GM23338 (cell line): ENCODE results near the gene EXOC3L4. TPM values are rescaled to one million over a fixed set of nuclear protein-coding genes. Genes with fewer than 3 reads are reported as not detected.

Source experiments
- CREB1 ChIP-seq: fragments of 250-450 bp; sonication (Bioruptor Pico); IDR thresholded peaks from 2 replicates; pipeline ENCODE4 v1.5.0; 2020; ENCODE audit warnings: low read depth, mild to moderate bottlenecking, moderate library complexity
- JUNB ChIP-seq: IDR thresholded peaks from one replicate; pipeline ENCODE4 v1.6.1; 2016; ENCODE audit warnings: antibody characterized with exemption; ENCODE audit not compliant: unreplicated experiment
- POLR2AphosphoS5 ChIP-seq: IDR thresholded peaks from 2 replicates; pipeline ENCODE4 v1.6.1; 2016; ENCODE audit warnings: antibody characterized with exemption, low read depth
- STAT1 ChIP-seq: IDR thresholded peaks from one replicate; pipeline ENCODE4 v1.6.1; 2016; ENCODE audit warnings: antibody characterized with exemption; ENCODE audit not compliant: unreplicated experiment
- ZNF331 ChIP-seq: fragments of 250-450 bp; sonication (Bioruptor Pico); IDR thresholded peaks from 2 replicates; pipeline ENCODE4 v1.5.0; 2020; ENCODE audit warnings: low read depth, mild to moderate bottlenecking, moderate library complexity
- polyA plus RNA-seq: library from polyadenylated mRNA; unstranded; fragments of >200 nt; fragmentation: Nextera tagmentation; extraction: Ambion mirVana; gene quantifications from 2 replicates; pipeline ENCODE4 v1.2.1, GENCODE V29; 2016
- total RNA-seq: library from RNA; depleted of rRNA; stranded (reverse); fragments of >200 nt; shearing (Covaris generic); gene quantifications from 2 replicates; pipeline ENCODE4 v1.2.3, GENCODE V29; 2014
- TF ChIP-seq, protein P1 (sequence below): fragments of 250-450 bp; sonication (Bioruptor Pico); IDR thresholded peaks from 2 replicates; pipeline ENCODE4 v1.5.0; 2020; ENCODE audit warnings: mild to moderate bottlenecking, moderate library complexity
- TF ChIP-seq, protein P2 (sequence below), 2 experiments: fragments of 200-600 bp in 1 of 2; sonication (generic) in 1 of 2; conservative IDR thresholded peaks; 2 replicates each; pipeline versions ENCODE4 v1.5.1 to v1.6.1; 2016 to 2017; ENCODE audit warnings: antibody characterized with exemption in 2 of 2, low read depth in 2 of 2, mild to moderate bottlenecking in 2 of 2, moderate library complexity in 1 of 2

EXOC3L4 gene
- total and polyA plus RNA-seq, 2 experiments from 2014 or later: not detected

DNA sequence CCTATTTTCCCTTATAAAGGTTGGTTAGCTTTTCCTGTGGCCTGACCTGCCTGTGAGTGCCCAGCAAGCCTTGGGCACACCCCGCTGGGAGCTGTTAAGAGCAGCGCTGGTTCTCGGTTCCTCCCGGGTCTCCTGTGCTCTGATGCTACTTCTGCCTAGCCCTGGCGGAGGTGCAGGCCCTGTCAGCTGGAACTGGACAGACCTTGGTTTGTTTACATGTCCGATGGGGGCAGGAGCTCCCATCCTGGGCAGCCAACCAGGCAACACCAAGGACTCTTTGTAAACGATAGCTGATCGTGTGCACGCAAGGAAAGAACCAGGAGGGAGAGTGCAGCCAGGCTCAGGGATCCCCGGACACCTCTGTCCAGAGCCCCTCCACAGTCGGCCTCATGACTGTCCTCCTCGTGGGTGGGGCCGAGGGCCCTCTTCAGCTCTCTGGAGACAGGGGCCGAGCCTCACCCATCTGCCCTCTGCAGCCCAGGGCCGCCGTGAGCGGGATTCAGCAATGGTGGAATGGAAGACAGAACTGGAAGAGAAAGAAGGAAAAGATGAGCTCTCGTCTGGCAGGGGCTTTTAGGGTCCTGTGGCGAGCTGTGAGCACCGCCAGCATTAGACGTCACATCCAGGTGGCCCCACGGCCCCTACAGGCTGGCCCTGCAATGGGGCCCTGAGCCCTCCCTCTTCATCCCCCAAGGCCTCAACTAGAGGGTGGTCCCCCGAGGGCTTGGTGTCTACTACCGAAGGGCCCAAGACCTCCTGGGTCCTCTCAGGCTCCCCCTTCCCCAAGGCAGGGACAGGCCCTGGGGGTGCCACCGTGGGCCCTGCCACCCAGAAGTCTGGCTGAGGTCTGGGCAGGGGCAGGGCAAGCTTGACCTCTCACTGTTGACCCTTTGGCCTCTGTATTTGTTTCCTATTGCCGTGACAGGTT lies 41.1 kb downstream of the EXOC3L4 start (continued):
- TF ChIP-seq, protein P1, sequence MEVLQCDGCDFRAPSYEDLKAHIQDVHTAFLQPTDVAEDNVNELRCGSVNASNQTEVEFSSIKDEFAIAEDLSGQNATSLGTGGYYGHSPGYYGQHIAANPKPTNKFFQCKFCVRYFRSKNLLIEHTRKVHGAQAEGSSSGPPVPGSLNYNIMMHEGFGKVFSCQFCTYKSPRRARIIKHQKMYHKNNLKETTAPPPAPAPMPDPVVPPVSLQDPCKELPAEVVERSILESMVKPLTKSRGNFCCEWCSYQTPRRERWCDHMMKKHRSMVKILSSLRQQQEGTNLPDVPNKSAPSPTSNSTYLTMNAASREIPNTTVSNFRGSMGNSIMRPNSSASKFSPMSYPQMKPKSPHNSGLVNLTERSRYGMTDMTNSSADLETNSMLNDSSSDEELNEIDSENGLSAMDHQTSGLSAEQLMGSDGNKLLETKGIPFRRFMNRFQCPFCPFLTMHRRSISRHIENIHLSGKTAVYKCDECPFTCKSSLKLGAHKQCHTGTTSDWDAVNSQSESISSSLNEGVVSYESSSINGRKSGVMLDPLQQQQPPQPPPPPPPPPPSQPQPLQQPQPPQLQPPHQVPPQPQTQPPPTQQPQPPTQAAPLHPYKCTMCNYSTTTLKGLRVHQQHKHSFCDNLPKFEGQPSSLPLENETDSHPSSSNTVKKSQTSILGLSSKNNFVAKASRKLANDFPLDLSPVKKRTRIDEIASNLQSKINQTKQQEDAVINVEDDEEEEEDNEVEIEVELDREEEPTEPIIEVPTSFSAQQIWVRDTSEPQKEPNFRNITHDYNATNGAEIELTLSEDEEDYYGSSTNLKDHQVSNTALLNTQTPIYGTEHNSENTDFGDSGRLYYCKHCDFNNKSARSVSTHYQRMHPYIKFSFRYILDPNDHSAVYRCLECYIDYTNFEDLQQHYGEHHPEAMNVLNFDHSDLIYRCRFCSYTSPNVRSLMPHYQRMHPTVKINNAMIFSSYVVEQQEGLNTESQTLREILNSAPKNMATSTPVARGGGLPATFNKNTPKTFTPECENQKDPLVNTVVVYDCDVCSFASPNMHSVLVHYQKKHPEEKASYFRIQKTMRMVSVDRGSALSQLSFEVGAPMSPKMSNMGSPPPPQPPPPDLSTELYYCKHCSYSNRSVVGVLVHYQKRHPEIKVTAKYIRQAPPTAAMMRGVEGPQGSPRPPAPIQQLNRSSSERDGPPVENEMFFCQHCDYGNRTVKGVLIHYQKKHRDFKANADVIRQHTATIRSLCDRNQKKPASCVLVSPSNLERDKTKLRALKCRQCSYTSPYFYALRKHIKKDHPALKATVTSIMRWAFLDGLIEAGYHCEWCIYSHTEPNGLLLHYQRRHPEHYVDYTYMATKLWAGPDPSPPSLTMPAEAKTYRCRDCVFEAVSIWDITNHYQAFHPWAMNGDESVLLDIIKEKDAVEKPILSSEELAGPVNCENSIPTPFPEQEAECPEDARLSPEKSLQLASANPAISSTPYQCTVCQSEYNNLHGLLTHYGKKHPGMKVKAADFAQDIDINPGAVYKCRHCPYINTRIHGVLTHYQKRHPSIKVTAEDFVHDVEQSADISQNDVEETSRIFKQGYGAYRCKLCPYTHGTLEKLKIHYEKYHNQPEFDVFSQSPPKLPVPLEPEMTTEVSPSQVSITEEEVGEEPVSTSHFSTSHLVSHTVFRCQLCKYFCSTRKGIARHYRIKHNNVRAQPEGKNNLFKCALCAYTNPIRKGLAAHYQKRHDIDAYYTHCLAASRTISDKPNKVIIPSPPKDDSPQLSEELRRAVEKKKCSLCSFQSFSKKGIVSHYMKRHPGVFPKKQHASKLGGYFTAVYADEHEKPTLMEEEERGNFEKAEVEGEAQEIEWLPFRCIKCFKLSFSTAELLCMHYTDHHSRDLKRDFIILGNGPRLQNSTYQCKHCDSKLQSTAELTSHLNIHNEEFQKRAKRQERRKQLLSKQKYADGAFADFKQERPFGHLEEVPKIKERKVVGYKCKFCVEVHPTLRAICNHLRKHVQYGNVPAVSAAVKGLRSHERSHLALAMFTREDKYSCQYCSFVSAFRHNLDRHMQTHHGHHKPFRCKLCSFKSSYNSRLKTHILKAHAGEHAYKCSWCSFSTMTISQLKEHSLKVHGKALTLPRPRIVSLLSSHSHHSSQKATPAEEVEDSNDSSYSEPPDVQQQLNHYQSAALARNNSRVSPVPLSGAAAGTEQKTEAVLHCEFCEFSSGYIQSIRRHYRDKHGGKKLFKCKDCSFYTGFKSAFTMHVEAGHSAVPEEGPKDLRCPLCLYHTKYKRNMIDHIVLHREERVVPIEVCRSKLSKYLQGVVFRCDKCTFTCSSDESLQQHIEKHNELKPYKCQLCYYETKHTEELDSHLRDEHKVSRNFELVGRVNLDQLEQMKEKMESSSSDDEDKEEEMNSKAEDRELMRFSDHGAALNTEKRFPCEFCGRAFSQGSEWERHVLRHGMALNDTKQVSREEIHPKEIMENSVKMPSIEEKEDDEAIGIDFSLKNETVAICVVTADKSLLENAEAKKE (CRISPR knock-in tag): no peak
- TF ChIP-seq, protein P2, sequence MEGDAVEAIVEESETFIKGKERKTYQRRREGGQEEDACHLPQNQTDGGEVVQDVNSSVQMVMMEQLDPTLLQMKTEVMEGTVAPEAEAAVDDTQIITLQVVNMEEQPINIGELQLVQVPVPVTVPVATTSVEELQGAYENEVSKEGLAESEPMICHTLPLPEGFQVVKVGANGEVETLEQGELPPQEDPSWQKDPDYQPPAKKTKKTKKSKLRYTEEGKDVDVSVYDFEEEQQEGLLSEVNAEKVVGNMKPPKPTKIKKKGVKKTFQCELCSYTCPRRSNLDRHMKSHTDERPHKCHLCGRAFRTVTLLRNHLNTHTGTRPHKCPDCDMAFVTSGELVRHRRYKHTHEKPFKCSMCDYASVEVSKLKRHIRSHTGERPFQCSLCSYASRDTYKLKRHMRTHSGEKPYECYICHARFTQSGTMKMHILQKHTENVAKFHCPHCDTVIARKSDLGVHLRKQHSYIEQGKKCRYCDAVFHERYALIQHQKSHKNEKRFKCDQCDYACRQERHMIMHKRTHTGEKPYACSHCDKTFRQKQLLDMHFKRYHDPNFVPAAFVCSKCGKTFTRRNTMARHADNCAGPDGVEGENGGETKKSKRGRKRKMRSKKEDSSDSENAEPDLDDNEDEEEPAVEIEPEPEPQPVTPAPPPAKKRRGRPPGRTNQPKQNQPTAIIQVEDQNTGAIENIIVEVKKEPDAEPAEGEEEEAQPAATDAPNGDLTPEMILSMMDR (conservative IDR thresholded peaks at IDR 0.05; ENCODE audit: low read depth in 2 of 2): no peak
- no peak for TF ChIP-seq STAT1
- TF ChIP-seq JUNB: no peak
- no peak for TF ChIP-seq POLR2AphosphoS5
- no peak for TF ChIP-seq ZNF331 (CRISPR knock-in tag)
- TF ChIP-seq CREB1: no peak
